HepG2 (cell line): ENCODE data around the gene FOXN3. TPM values are rescaled to one million over a fixed set of nuclear protein-coding genes. Genes with fewer than 3 reads are reported as not detected.

ENCODE experiments used
- ATAC-seq: fragments of 200-7000 bp; cut with Tn5 transposase; 3 replicates; pipeline ENCODE4 v1.9.1; 2020; ENCODE audit warnings: mild to moderate bottlenecking, moderate library complexity
- BruUV-seq: library from RNA; stranded (reverse); fragments of 400-500 nt; replicated peaks from 2 replicates; lab custom pipeline; 2021; lab: Mats Ljungman, UMichigan
- CTCF ChIA-PET: fragments of 300-600 bp; formaldehyde crosslinking; extraction: SDS; loops from one replicate; lab custom pipeline; 2021; ENCODE audit warnings: low total read pairs, inconsistent platforms, low intra/inter-chr PET ratio; lab: Yijun Ruan, JAX
- POLR2A ChIA-PET: fragments of 350-600 bp; sonication (Branson Sonifier 250); formaldehyde crosslinking; loops from one replicate; lab custom pipeline; 2020; ENCODE audit warnings: antibody characterized with exemption, inconsistent platforms; lab: Yijun Ruan, JAX
- DNase-seq: peaks from one replicate; pipeline ENCODE4 v3.0.0-alpha.2; 2015; ENCODE audit warnings: low spot score
- FAIRE-seq: peaks from 3 replicates; lab custom pipeline; 2011; peaks lifted over from hg19 to GRCh38; lab: Jason Lieb, UNC
- H2AFZ ChIP-seq: one replicate; pipeline ENCODE4 v1.6.1; 2011; ENCODE audit warnings: low read length, inconsistent platforms
- H3K27ac ChIP-seq: fragments of 300-600 bp; 3 replicates; pipeline ENCODE4 v1.8.0; 2011; ENCODE audit warnings: mixed run types, mild to moderate bottlenecking, mixed read lengths, low read length, inconsistent platforms; ENCODE audit not compliant: insufficient read depth; ENCODE audit errors: extremely low read length
- H3K27me3 ChIP-seq, 2 experiments: fragments of 200-600 bp in 1 of 2; 2 replicates in 1 of 2; 3 replicates in 1 of 2; pipeline versions ENCODE4 v1.6.0 to v1.8.0; 2011; ENCODE audit warnings: low read length in 2 of 2, mild to moderate bottlenecking in 2 of 2, moderate library complexity in 2 of 2, inconsistent platforms in 1 of 2; ENCODE audit not compliant: insufficient read depth in 2 of 2, control insufficient read depth in 1 of 2
- H3K36me3 ChIP-seq, 2 experiments: fragments of 200-600 bp in 1 of 2; replicated peaks in 1 of 2; 2 replicates in 1 of 2; 3 replicates in 1 of 2; pipeline versions ENCODE4 v1.5.1 to v1.8.0; 2011; ENCODE audit warnings: low read length in 2 of 2, inconsistent platforms in 1 of 2; ENCODE audit not compliant: insufficient read depth in 2 of 2, control insufficient read depth in 1 of 2
- H3K4me1 ChIP-seq: 2 replicates; pipeline ENCODE4 v1.5.1; 2012; ENCODE audit warnings: low read length, inconsistent platforms; ENCODE audit not compliant: insufficient read depth
- H3K4me2 ChIP-seq: 2 replicates; pipeline ENCODE4 v1.6.0; 2011; ENCODE audit warnings: low read depth, low read length, inconsistent platforms
- H3K4me3 ChIP-seq, 3 experiments: fragments of 200-600 bp in 1 of 3; sonication (generic), shearing (Covaris generic) in 1 of 3; replicated peaks in 1 of 3; 2 replicates each; pipeline ENCODE4 v1.5.1; 2011 to 2016; ENCODE audit warnings: low read length in 3 of 3, inconsistent platforms in 2 of 3, low read depth in 2 of 3, mild to moderate bottlenecking in 2 of 3, control low read depth in 1 of 3, mixed read lengths in 1 of 3; ENCODE audit not compliant: insufficient read depth in 1 of 3
- H3K79me2 ChIP-seq: one replicate; pipeline ENCODE4 v1.6.1; 2011; ENCODE audit warnings: low read length, inconsistent platforms; ENCODE audit not compliant: insufficient read depth
- H3K9ac ChIP-seq: 2 replicates; pipeline ENCODE4 v1.6.0; 2011; ENCODE audit warnings: mild to moderate bottlenecking, low read depth, low read length, inconsistent platforms; ENCODE audit not compliant: insufficient read depth
- H3K9me3 ChIP-seq: 2 replicates; pipeline ENCODE4 v1.5.1; 2012; ENCODE audit warnings: mild to moderate bottlenecking, low read length
- H4K20me1 ChIP-seq: 2 replicates; pipeline ENCODE4 v1.6.0; 2011; ENCODE audit warnings: inconsistent platforms, mild to moderate bottlenecking, low read length, moderate library complexity; ENCODE audit not compliant: insufficient read depth
- DNMT1 ChIP-seq: sonication (generic); formaldehyde crosslinking; IDR thresholded peaks from 2 replicates; pipeline ENCODE4 v1.5.1; 2020; ENCODE audit warnings: mild to moderate bottlenecking, missing genetic modification reagents
- FLYWCH1 ChIP-seq: sonication (generic); formaldehyde crosslinking; IDR thresholded peaks from 2 replicates; pipeline ENCODE4 v1.8.1; 2023; ENCODE audit warnings: mild to moderate bottlenecking, missing genetic modification reagents
- GPN1 ChIP-seq: sonication (generic); formaldehyde crosslinking; IDR thresholded peaks from 2 replicates; pipeline ENCODE4 v1.5.1; 2020; ENCODE audit warnings: missing genetic modification reagents, borderline replicate concordance
- MTA1 ChIP-seq: sonication (generic); formaldehyde crosslinking; IDR thresholded peaks from 2 replicates; pipeline ENCODE4 v1.4.0; 2020; ENCODE audit warnings: missing genetic modification reagents, mild to moderate bottlenecking, borderline replicate concordance
- PAWR ChIP-seq: sonication (generic); formaldehyde crosslinking; IDR thresholded peaks from 2 replicates; pipeline ENCODE4 v1.4.0; 2020; ENCODE audit warnings: missing genetic modification reagents, mild to moderate bottlenecking, borderline replicate concordance
- PLSCR1 ChIP-seq: sonication (generic); formaldehyde crosslinking; IDR thresholded peaks from 2 replicates; pipeline ENCODE4 v1.5.0; 2020; ENCODE audit warnings: missing genetic modification reagents, mild to moderate bottlenecking, borderline replicate concordance
- RBFOX2 ChIP-seq: fragments of 200-400 bp; formaldehyde crosslinking; IDR thresholded peaks from 2 replicates; pipeline ENCODE4 v1.6.1; 2017; ENCODE audit warnings: low read depth, mild to moderate bottlenecking, low read length
- REL ChIP-seq: sonication (generic); formaldehyde crosslinking; conservative IDR thresholded peaks from 2 replicates; pipeline ENCODE4 v1.8.0; 2022; ENCODE audit warnings: mild to moderate bottlenecking, missing genetic modification reagents, moderate library complexity
- RNF219 ChIP-seq: sonication (generic); formaldehyde crosslinking; IDR thresholded peaks from 2 replicates; pipeline ENCODE4 v1.5.0; 2020; ENCODE audit warnings: mild to moderate bottlenecking, missing genetic modification reagents
- SMYD3 ChIP-seq: sonication (generic); formaldehyde crosslinking; IDR thresholded peaks from 2 replicates; pipeline ENCODE4 v1.8.1; 2023; ENCODE audit warnings: mild to moderate bottlenecking, missing genetic modification reagents
- SRSF1 ChIP-seq: fragments of 200-400 bp; formaldehyde crosslinking; optimal IDR thresholded peaks from 2 replicates; pipeline ENCODE3; 2017; ENCODE audit warnings: mild to moderate bottlenecking, low read depth, low read length, moderate library complexity
- ZNF207 ChIP-seq: fragments of 450-650 bp; IDR thresholded peaks from 2 replicates; pipeline ENCODE4 v1.6.1; 2016; ENCODE audit warnings: antibody characterized with exemption, borderline replicate concordance
- ZNF230 ChIP-seq: sonication (generic); formaldehyde crosslinking; IDR thresholded peaks from 2 replicates; pipeline ENCODE4 v1.4.0; 2020; ENCODE audit warnings: mild to moderate bottlenecking, missing genetic modification reagents
- ZNF331 ChIP-seq: sonication (generic); formaldehyde crosslinking; IDR thresholded peaks from 2 replicates; pipeline ENCODE4 v1.4.0; 2020; ENCODE audit warnings: missing genetic modification reagents
- ZNF512B ChIP-seq: sonication (generic); formaldehyde crosslinking; IDR thresholded peaks from 2 replicates; pipeline ENCODE4 v1.5.1; 2020; ENCODE audit warnings: missing genetic modification reagents, mild to moderate bottlenecking, borderline replicate concordance
- ZNF563 ChIP-seq: sonication (generic); formaldehyde crosslinking; IDR thresholded peaks from 2 replicates; pipeline ENCODE4 v1.8.0; 2022; ENCODE audit warnings: mild to moderate bottlenecking, moderate library complexity, missing genetic modification reagents
- ZNF674 ChIP-seq: sonication (generic); formaldehyde crosslinking; IDR thresholded peaks from 2 replicates; pipeline ENCODE4 v1.5.0; 2020; ENCODE audit warnings: low read depth, mild to moderate bottlenecking, missing genetic modification reagents
- ZNF761 ChIP-seq: sonication (generic); formaldehyde crosslinking; conservative IDR thresholded peaks from 2 replicates; pipeline ENCODE4 v1.4.0; 2020; ENCODE audit warnings: mild to moderate bottlenecking, missing genetic modification reagents
- WGBS: methylation state at CpG from one replicate; pipeline ENCODE4 v1.1.6; 2017; ENCODE audit warnings: low lambda C conversion rate; 5-methylcytosine and 5-hydroxymethylcytosine counted together
- in situ Hi-C: cut with HindIII; loops from 2 replicates; pipeline ENCODE4 v1.10.0; 2017; ENCODE audit warnings: low pct_unique_long_range_greater_than_20kb; ENCODE audit not compliant: extremely low pct_ligation_motif_present
- intact Hi-C: fragments of 100-400 bp; cut with micrococcal nuclease; formaldehyde crosslinking; loops from one replicate; pipeline ENCODE4 v1.10.0; 2022; ENCODE audit not compliant: unreplicated experiment
- polyA plus RNA-seq, 8 experiments: library from polyadenylated mRNA; depleted of rRNA in 3 of 8; stranded (reverse) in 7 of 8; unstranded in 1 of 8; fragments of >200 nt; fragmentation: Illumina TruSeq in 4 of 8; extraction: Trizol in 4 of 8; gene quantifications; 2 replicates each; pipeline versions ENCODE4 v1.2.1 to v1.2.3, GENCODE V29; 2011 to 2016; ENCODE audit warnings: low read depth in 4 of 8, missing spikeins in 1 of 8, mixed read lengths in 1 of 8; ENCODE audit not compliant: insufficient read depth in 1 of 8
- total RNA-seq, 5 experiments: library from RNA; depleted of rRNA; stranded (reverse); fragments of >200 nt; fragmentation: Illumina TruSeq; extraction: Trizol; gene quantifications; 2 replicates each; pipeline ENCODE4 v1.2.3, GENCODE V29; 2016; ENCODE audit warnings: low read depth in 1 of 5

Gene FOXN3
- total and polyA plus RNA-seq, 2 of the 13 experiments (the other 11 are each of a cell fraction or from before 2014, with no cell fraction given), result 32.4 to 70.2 TPM

DNA sequence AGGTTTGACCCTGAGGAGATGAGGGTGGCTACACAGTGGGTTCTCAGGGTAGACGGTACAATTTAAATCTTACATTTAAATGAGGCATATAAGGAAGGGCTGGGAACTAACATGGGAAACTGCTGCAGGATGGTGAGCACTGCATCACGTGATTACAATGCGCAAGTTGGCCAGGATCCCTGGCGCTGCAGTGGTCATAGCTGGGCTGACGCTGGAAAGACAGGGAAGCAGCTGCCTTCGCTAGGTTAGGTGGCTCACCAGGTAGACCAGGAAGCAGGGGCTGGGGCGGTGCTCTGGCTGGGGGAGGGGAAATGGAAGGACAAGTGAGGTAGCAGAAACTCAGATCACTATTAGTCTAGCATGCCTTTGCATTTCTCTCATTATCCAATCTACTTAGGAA lies 149.9 kb downstream of the FOXN3 start (continued):
- no peak for TF ChIP-seq SRSF1
- TF ChIP-seq DNMT1 (CRISPR knock-in tag), result no peak

GRCh38 chr14:89266754-89267153 lies 150.3 kb downstream of the FOXN3 start:
- Histone ChIP-seq H2AFZ (no peak overlapping the region), H4K20me1 (peaks cover 59% of the 10 kb centered on the region), H3K4me3 (no peak overlapping the region), H3K27ac (no peak overlapping the region), H3K4me1 (peaks cover 56% of the 10 kb centered on the region), H3K27me3 (no peaks in the 10 kb centered on the region), H3K9me3 (no peaks in the 10 kb centered on the region), H3K9ac (no peak overlapping the region), H3K4me2 (no peak overlapping the region), H3K79me2 (peaks cover 75% of the 10 kb centered on the region), H3K36me3 (peaks cover 18 to 41% of the 10 kb centered on the region in 2 experiments; a peak in 4 of 5 replicates)
- TF ChIP-seq SMYD3 (CRISPR knock-in tag), result no peak
- TF ChIP-seq RNF219 (CRISPR knock-in tag), result no peak
- TF ChIP-seq ZNF331 (CRISPR knock-in tag), result no peak
- TF ChIP-seq REL (CRISPR knock-in tag), result no peak
- no peak for TF ChIP-seq PAWR (CRISPR knock-in tag)
- TF ChIP-seq RBFOX2, result no peak
- TF ChIP-seq ZNF674, result no peak
- no peak for TF ChIP-seq ZNF761 (CRISPR knock-in tag)
- TF ChIP-seq PLSCR1 (CRISPR knock-in tag), result no peak
- no peak for TF ChIP-seq ZNF207
- TF ChIP-seq FLYWCH1 (CRISPR knock-in tag), result no peak
- TF ChIP-seq ZNF512B, result no peak
- no peak for TF ChIP-seq ZNF230 (CRISPR knock-in tag)
- no peak for TF ChIP-seq MTA1 (CRISPR knock-in tag)
- TF ChIP-seq GPN1, result no peak
- TF ChIP-seq ZNF563 (CRISPR knock-in tag), result no peak
- WGBS, result 95% methylated on average over 7 of the region's 7 CpGs
- intact Hi-C loops, result no loop called here
- ATAC-seq, result no peak
- POLR2A ChIA-PET, result no interaction called here
- no peak for DNase-seq
- BruUV-seq, result no TSS peak
- FAIRE-seq, result no peak
- in situ Hi-C loops, result no loop called here
- CTCF ChIA-PET, result no interaction called here
